Duodenal mucosa (tissue), 2 donors: Measurements from ENCODE around the gene SH3BP1.

Experiments used
- H3K27ac ChIP-seq: one replicate; pipeline ENCODE4 v1.7.0; 2013; ENCODE audit warnings: low read depth, low read length
- H3K27me3 ChIP-seq, 2 donors: one replicate each; pipeline ENCODE4 v1.7.0; 2013; ENCODE audit warnings: low read length in 2 of 2, control low read depth in 1 of 2; ENCODE audit not compliant: insufficient read depth in 2 of 2, control insufficient read depth in 1 of 2
- H3K36me3 ChIP-seq, 2 donors: one replicate each; pipeline ENCODE4 v1.7.0; 2013; ENCODE audit warnings: low read length in 2 of 2, control low read depth in 1 of 2; ENCODE audit not compliant: insufficient read depth in 2 of 2, control insufficient read depth in 1 of 2
- H3K4me1 ChIP-seq, 2 donors: one replicate each; pipeline ENCODE4 v1.7.0; 2013; ENCODE audit warnings: low read length in 2 of 2, control low read depth in 1 of 2; ENCODE audit not compliant: insufficient read depth in 2 of 2, control insufficient read depth in 1 of 2
- H3K4me3 ChIP-seq, 2 donors: one replicate each; pipeline ENCODE4 v1.7.0; 2013; ENCODE audit warnings: low read length in 2 of 2, low read depth in 1 of 2
- H3K9ac ChIP-seq, 2 donors: one replicate each; pipeline ENCODE4 v1.7.0; 2013; ENCODE audit warnings: low read length in 2 of 2, low read depth in 1 of 2
- H3K9me3 ChIP-seq, 2 donors: one replicate each; pipeline ENCODE4 v1.7.0; 2013; ENCODE audit warnings: low read length in 2 of 2, control low read depth in 1 of 2; ENCODE audit not compliant: control insufficient read depth in 1 of 2

Gene SH3BP1

DNA sequence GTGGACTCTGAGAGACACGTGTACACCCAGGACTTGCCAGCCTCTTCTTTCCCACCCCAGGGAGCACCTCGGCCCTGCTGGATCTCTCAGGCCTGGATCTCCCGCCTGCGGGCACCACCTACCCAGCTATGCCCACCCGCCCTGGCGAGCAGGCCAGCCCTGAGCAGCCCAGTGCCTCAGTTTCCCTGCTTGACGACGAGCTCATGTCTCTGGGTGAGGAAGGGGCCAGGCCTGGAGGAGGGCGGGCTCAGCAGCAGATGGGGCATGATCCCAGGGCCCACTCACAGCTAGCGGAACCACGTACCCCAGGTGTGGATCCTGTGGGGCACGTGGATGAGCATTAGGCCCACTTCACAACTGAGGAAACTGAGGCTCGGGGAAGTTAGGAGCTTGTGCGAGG is 13.7 kb upstream of the SH3BP1 start:
- H3K9ac ChIP-seq = no peak overlapping the region
- H3K36me3 ChIP-seq = peaks cover 8 to 53% of the 10 kb centered on the region in 2 donors
- no peaks in the 10 kb centered on the region for H3K27me3 ChIP-seq
- H3K9me3 ChIP-seq = no peaks in the 10 kb centered on the region
- no peak overlapping the region for H3K27ac ChIP-seq
- H3K4me1 ChIP-seq = peaks cover 34 to 35% of the 10 kb centered on the region in 2 donors
- H3K4me3 ChIP-seq = no peak overlapping the region

DNA sequence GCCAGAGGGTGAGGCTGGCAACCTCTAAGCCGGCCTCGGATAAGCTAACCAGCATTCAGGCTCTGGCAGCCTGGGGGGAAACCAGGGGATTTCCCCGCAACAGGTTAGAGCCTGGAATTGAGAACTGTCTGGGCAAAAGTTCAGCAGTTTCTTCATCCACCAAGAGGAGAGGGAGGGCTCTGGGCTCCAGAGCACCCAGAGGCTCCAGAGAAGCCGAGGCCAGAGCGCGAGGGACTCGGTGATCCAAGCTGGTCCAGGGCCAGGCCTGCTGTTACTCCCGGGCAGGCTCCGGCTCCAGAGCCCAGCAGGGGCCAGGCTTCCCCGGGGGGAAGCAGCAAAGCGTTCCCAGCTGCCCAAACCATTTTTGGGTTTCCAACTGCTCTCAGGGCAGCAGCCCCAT is 13.3 kb upstream of the SH3BP1 start:
- Histone ChIP-seq H3K4me3 (no peak overlapping the region), H3K9me3 (no peaks in the 10 kb centered on the region), H3K36me3 (peaks cover 5 to 55% of the 10 kb centered on the region in 2 donors), H3K27me3 (no peaks in the 10 kb centered on the region), H3K4me1 (peaks cover 35 to 39% of the 10 kb centered on the region in 2 donors), H3K27ac (no peak overlapping the region), H3K9ac (no peak overlapping the region)

DNA sequence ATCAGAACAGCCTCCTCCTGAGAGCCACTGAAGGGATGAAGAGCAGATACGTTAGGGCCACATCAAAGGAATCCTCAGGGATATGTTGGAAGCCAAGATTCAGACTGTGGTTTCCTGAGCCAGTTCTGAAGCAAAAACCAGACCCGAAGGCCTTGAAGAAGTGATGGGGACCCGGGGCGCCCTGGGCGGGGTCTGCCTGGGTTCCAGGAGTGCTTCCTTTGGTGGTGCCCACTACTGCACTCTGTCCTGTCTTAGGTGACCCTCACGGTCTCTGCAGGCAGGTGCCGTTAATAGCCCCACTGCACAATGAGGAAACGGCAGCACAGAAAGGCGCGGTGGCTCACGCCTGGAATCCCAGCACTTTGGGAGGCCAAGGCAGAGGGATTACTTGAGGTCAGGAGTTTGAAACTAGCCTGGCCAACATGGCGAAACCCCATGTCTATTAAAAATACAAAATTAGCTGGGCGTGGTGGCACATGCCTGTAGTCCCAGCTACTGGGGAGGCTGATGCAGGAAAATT is 12.9 kb upstream of the SH3BP1 start:
- Histone ChIP-seq H3K36me3 (peaks cover 5 to 52% of the 10 kb centered on the region in 2 donors), H3K9ac (peak overlapping the region; percentile 22 to 24), H3K27ac (peak overlapping the region; percentile 14)

DNA sequence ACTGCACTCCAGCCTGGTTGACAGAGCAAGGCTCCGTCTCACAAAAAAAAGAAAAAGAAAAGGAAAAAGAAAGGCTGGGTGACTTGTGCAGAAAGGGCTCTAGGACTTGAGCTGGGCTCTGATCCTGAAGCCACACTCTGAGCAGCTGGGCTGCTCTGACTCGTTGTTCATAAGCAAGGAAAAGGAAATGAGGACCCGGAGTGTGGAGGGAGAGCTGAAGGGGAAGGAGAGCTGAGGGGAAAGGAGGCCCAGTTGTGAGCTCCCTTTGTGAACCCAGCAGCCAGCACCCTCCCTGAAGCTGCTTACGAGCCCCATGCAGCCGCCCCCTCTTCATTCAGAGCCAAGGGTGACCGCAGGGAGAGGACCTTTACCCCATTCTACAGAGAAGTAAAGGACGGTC is 12.3 kb upstream of the SH3BP1 start:
- H3K4me3 ChIP-seq = no peak overlapping the region
- H3K4me1 ChIP-seq = peaks cover 45 to 48% of the 10 kb centered on the region in 2 donors
- no peaks in the 10 kb centered on the region for H3K9me3 ChIP-seq
- H3K27me3 ChIP-seq = no peaks in the 10 kb centered on the region
- H3K9ac ChIP-seq = peak overlapping the region; percentile 24 to 54
- no peak overlapping the region for H3K27ac ChIP-seq
- peaks cover 5 to 55% of the 10 kb centered on the region in 2 donors for H3K36me3 ChIP-seq

More for the DNA sequence above, 12.9 kb upstream of the SH3BP1 start:
- H3K9me3 ChIP-seq = no peaks in the 10 kb centered on the region
- no peaks in the 10 kb centered on the region for H3K27me3 ChIP-seq
- no peak overlapping the region for H3K4me3 ChIP-seq
- peaks cover 40 to 43% of the 10 kb centered on the region in 2 donors for H3K4me1 ChIP-seq

DNA sequence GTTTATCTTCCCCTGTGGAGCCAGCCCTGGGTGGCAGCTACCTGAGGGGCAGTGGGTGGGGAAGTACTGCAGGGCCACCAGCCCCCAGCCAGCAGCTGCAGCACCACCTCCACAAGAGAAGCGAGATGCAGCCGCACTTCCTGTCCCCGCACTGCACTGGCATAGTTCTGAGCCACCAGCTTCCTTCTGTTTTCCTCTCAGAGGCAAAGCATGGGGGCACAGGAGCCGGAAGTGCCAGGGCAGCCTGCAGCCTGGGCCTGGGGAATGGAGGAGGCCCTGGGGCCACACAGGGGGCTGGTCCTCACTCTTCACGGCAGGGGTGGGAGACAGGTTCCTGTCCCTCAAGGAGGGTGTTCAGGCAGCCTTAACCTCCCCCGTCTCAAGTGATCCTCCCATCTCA is 11.9 kb upstream of the SH3BP1 start:
- H3K4me3 ChIP-seq = no peak overlapping the region
- peaks cover 49 to 53% of the 10 kb centered on the region in 2 donors for H3K4me1 ChIP-seq
- H3K27me3 ChIP-seq = no peaks in the 10 kb centered on the region
- H3K36me3 ChIP-seq = peaks cover 5 to 58% of the 10 kb centered on the region in 2 donors
- H3K9me3 ChIP-seq = no peaks in the 10 kb centered on the region
- H3K27ac ChIP-seq = no peak overlapping the region
- peak overlapping the region; percentile 24 to 54 for H3K9ac ChIP-seq

DNA sequence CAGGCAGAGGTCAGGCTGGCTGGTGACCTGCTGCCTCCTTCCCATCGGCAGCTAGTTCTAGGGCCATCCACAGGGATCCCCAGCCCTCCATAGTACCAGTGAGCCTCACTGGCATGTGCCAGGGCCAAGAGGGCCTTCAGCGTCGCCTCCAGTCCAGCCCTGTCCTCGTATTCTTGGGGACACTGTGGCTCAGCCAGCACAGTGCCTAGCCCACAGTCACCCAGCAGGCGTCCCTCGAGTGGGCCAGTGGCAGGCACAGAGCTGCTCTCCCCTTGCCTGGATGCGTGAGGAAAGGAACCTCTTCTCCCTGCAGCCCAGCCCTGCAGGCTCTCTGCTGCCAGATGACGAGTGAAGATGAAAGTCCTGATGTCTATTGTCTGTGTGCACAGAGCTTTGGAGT is 10.6 kb upstream of the SH3BP1 start:
- Histone ChIP-seq H3K27ac (no peak overlapping the region), H3K9ac (no peak overlapping the region), H3K4me3 (no peak overlapping the region), H3K27me3 (no peaks in the 10 kb centered on the region), H3K9me3 (no peaks in the 10 kb centered on the region), H3K36me3 (peaks cover 5 to 55% of the 10 kb centered on the region in 2 donors), H3K4me1 (peaks cover 55 to 63% of the 10 kb centered on the region in 2 donors)

DNA sequence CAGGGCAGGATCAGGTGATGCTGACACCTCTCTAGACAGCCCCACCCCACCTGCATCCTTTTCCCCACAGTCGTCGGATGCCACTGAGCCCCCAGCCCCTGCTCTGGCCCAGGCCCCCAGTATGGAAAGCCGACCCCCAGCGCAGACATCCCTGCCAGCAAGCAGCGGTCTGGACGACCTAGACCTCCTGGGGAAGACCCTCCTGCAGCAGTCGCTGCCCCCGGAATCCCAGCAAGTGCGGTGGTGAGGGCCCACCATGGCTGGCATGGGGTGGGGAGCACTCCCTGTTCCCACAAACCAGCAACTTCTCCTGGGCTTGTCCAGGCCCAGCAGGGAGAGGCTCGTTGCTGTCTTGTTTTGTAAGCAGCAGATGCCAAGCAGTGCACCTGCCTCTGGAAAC is 9.5 kb upstream of the SH3BP1 start:
- H3K9ac ChIP-seq = no peak overlapping the region
- no peak overlapping the region for H3K27ac ChIP-seq
- peaks cover 5 to 49% of the 10 kb centered on the region in 2 donors for H3K36me3 ChIP-seq
- no peaks in the 10 kb centered on the region for H3K9me3 ChIP-seq
- H3K27me3 ChIP-seq = no peaks in the 10 kb centered on the region
- H3K4me1 ChIP-seq = peaks cover 63 to 70% of the 10 kb centered on the region in 2 donors
- no peak overlapping the region for H3K4me3 ChIP-seq

DNA sequence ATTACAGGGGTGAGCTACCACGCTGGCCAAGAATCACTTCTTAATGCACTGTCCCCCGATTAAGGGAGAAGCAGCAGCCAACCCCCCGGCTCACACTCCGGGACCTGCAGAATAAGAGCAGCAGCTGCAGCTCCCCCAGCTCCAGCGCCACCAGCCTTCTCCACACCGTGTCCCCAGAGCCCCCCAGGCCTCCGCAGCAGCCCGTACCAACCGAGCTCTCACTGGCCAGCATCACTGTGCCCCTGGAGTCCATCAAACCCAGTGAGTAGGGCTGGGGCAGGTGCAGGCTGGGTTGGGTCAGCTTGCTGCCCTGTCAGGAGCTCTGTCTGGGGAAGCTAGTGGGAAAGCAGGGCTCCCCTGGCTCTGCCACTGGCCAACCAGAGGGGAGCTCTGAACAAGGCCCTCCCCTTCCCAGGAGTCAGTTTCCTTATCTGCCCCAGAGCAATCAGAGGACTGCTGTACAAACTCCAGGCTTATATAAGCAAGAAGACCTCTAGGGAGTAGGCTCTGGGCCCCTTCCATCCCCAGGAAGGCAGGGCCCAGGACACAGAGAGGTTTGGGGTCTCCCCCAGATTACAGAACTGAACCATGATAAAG is 8.5 kb upstream of the SH3BP1 start:
- no peaks in the 10 kb centered on the region for H3K9me3 ChIP-seq
- H3K4me3 ChIP-seq = no peak overlapping the region
- H3K4me1 ChIP-seq = peaks cover 61 to 74% of the 10 kb centered on the region in 2 donors
- H3K27ac ChIP-seq = no peak overlapping the region
- H3K9ac ChIP-seq = no peak overlapping the region
- peaks cover 5 to 43% of the 10 kb centered on the region in 2 donors for H3K36me3 ChIP-seq
- H3K27me3 ChIP-seq = no peaks in the 10 kb centered on the region

DNA sequence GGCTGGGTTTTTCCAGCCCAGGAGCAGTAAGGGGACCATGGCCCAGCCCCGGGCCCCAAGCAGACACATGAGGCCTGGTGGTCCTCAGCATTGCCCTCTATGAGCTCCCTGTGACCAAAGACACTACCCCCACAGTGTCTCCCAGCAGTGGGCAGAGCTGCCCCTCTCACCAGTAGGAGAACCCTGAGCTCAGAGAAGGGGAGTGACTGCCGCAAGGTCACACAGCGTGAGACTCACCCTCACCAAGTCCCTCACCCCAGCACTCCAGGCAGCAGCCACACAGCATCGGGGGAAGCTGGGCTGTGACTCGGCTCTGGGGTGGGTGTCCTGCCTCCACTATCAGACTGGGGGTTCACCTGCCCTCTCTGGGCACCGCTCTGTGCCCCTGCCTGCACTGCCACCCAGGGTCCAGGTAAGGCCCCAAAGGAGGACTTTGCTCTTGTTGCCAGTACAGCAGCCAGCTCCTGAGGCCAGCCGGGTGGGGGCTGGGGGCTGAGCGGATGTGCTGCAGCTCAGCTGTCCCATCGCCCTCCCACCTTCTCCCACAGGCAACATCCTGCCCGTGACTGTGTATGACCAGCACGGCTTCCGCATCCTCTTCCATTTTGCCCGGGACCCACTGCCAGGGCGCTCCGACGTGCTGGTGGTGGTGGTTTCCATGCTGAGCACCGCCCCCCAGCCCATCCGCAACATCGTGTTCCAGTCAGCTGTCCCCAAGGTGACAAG is 7.9 kb upstream of the SH3BP1 start:
- no peak overlapping the region for H3K27ac ChIP-seq
- peaks cover 5 to 40% of the 10 kb centered on the region in 2 donors for H3K36me3 ChIP-seq
- no peaks in the 10 kb centered on the region for H3K9me3 ChIP-seq
- H3K4me3 ChIP-seq = no peak overlapping the region
- H3K4me1 ChIP-seq = peaks cover 61 to 74% of the 10 kb centered on the region in 2 donors
- H3K9ac ChIP-seq = peak overlapping the region; percentile 17 to 57
- H3K27me3 ChIP-seq = no peaks in the 10 kb centered on the region
